Stomach (tissue), 9 donors: ENCODE results near the gene LEMD3. TPM values are rescaled to one million over a fixed set of nuclear protein-coding genes. Genes with fewer than 3 reads are reported as not detected.
A peak's percentile ranks its signal among the peaks of the same experiment; 100 is the strongest.
"Not testable (repeated sequence)": the region's sequence is repeated elsewhere in the genome, so short reads cannot be mapped to it uniquely, and the experiment has no call there.

ENCODE experiments used
- DNase-seq, 2 donors: peaks; one replicate each; pipeline versions ENCODE4 v3.0.0 to v3.0.0-alpha.2; 2013 to 2019
- H3K27ac ChIP-seq, 5 donors: fragments of 200-600 bp in 4 of 5; sonication (generic) in 4 of 5; one replicate each; pipeline ENCODE4 v1.5.1; 2013 to 2019; ENCODE audit warnings: mild to moderate bottlenecking in 1 of 5, moderate library complexity in 1 of 5
- H3K27me3 ChIP-seq, 3 donors: fragments of 200-600 bp; sonication (generic); one replicate each; pipeline ENCODE4 v1.5.1; 2017 to 2019; ENCODE audit warnings: mixed run types in 1 of 3
- H3K36me3 ChIP-seq, 4 donors: fragments of 200-600 bp; sonication (generic); 1 replicate in 3 of 4; 2 replicates in 1 of 4; pipeline ENCODE4 v1.5.1; 2016 to 2019
- H3K4me1 ChIP-seq, 4 donors: fragments of 200-600 bp; sonication (generic); one replicate each; pipeline ENCODE4 v1.5.1; 2016 to 2019
- H3K4me3 ChIP-seq, 4 donors: fragments of 200-600 bp; sonication (generic) in 3 of 4; one replicate each; pipeline ENCODE4 v1.5.1; 2016 to 2019; ENCODE audit warnings: mild to moderate bottlenecking in 1 of 4
- H3K9me3 ChIP-seq, 4 donors: fragments of 200-600 bp; sonication (generic); one replicate each; pipeline ENCODE4 v1.5.1; 2016 to 2019
- EP300 ChIP-seq: sonication (generic); formaldehyde crosslinking; IDR thresholded peaks from one replicate; pipeline ENCODE4 v1.6.1; 2017; ENCODE audit warnings: antibody characterized with exemption
- POLR2A ChIP-seq, 4 donors: fragments of 450-650 bp; IDR thresholded peaks; one replicate each; pipeline ENCODE4 v1.6.1; 2016; ENCODE audit warnings: antibody characterized with exemption in 4 of 4, control low read depth in 2 of 4, mild to moderate bottlenecking in 1 of 4, moderate library complexity in 1 of 4
- POLR2AphosphoS5 ChIP-seq, 3 donors: sonication (generic); formaldehyde crosslinking; IDR thresholded peaks; one replicate each; pipeline ENCODE4 v1.6.1; 2016; ENCODE audit warnings: antibody characterized with exemption in 3 of 3
- WGBS, 5 donors: extraction: QIAGEN DNeasy Blood & Tissue Kit in 3 of 5; methylation state at CpG; one replicate each; pipeline versions ENCODE4 v1.1.5 to v1.1.7; 2013 to 2018; 5-methylcytosine and 5-hydroxymethylcytosine counted together
- intact Hi-C: fragments of 100-400 bp; cut with DNase I; formaldehyde crosslinking; loops from one replicate; pipeline ENCODE4 v1.15.1; 2023; ENCODE audit warnings: low total_unique reads
- polyA plus RNA-seq, 3 donors: library from polyadenylated mRNA; stranded (reverse); fragments of 200-250 nt; gene quantifications; one replicate each; pipeline ENCODE4 v1.2.3, GENCODE V29; 2013
- total RNA-seq, 5 donors: library from RNA; depleted of rRNA; stranded (reverse); fragments of >200 nt; gene quantifications; one replicate each; pipeline versions ENCODE4 v1.1.0 to v1.2.3, GENCODE V29; 2014 to 2016
- TF ChIP-seq, protein P1 (sequence below), 7 experiments: fragments of 450-650 bp in 4 of 7; fragments of 200-600 bp in 3 of 7; sonication (generic) in 3 of 7; IDR thresholded peaks; one replicate each; pipeline ENCODE4 v1.5.1; 2016 to 2019; ENCODE audit warnings: antibody characterized with exemption in 7 of 7, control low read depth in 2 of 7, mild to moderate bottlenecking in 1 of 7
- donor health status: healthy with polysubstance abuse.
- donor health status: Bipolar disorder and iron deficiency.
- donor health status: healthy.

The LEMD3 gene
- total and polyA plus RNA-seq, 8 donors = 2.7 to 230 (median 18.9) TPM

DNA sequence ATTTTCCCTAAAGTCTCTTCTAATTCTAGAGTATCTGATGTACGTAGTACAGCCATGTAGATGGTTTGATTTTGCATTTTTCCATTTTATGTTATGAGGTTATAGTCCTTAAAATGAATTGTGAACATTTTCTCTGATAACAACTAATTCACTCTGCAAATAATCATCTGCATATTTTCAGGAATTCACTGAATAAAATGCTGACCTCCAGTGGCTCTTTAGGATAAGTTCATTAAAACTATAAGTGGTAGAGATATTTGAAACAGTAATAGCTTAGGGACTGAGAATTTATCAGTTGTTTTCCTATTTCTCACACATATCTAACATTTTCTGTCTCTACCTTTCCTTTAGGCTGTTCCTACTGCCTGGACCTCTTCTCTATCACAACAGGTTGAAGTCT lies 113.5 kb downstream of the LEMD3 start:
- H3K27ac ChIP-seq = no peak overlapping the region
- peaks cover 0 to 17% (median 11%) of the 10 kb centered on the region in 3 donors for H3K27me3 ChIP-seq
- no peaks in the 10 kb centered on the region for H3K9me3 ChIP-seq
- intact Hi-C loops = no loop called here
- WGBS, 5 donors = 83 to 94% (median 88%) methylated on average over 1 of the region's 1 CpG
- no peak for DNase-seq
- H3K4me3 ChIP-seq = no peak overlapping the region
- no peak for TF ChIP-seq EP300
- no peak for TF ChIP-seq POLR2A (IDR thresholded peaks at IDR 0.05)
- TF ChIP-seq POLR2AphosphoS5 (IDR thresholded peaks at IDR 0.05) = no peak
- TF ChIP-seq, protein P1, sequence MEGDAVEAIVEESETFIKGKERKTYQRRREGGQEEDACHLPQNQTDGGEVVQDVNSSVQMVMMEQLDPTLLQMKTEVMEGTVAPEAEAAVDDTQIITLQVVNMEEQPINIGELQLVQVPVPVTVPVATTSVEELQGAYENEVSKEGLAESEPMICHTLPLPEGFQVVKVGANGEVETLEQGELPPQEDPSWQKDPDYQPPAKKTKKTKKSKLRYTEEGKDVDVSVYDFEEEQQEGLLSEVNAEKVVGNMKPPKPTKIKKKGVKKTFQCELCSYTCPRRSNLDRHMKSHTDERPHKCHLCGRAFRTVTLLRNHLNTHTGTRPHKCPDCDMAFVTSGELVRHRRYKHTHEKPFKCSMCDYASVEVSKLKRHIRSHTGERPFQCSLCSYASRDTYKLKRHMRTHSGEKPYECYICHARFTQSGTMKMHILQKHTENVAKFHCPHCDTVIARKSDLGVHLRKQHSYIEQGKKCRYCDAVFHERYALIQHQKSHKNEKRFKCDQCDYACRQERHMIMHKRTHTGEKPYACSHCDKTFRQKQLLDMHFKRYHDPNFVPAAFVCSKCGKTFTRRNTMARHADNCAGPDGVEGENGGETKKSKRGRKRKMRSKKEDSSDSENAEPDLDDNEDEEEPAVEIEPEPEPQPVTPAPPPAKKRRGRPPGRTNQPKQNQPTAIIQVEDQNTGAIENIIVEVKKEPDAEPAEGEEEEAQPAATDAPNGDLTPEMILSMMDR (IDR thresholded peaks at IDR 0.05) = no peak
- peaks cover 6 to 49% (median 34%) of the 10 kb centered on the region in 4 donors for H3K4me1 ChIP-seq
- H3K36me3 ChIP-seq = no peaks in the 10 kb centered on the region

DNA sequence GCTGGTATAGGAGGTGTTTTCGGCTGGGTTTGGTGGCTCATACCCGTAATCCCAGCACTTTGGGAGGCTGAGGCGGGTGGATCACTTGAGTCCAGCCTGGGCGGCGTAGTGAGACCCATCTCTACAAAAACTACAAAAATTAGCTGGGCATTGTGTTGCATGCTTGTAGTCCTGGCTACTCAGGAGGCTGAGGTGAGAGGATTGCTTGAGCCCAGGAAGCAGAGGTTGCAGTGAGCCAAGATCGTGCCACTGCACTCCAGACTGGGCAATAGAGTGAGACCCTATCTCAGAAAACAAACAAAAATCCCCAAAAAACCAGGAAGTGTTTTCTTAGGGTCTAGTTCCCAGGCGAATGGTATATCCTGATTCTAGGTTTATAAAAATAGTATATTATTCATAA lies 116.1 kb downstream of the LEMD3 start:
- H3K9me3 ChIP-seq, H3K4me3 ChIP-seq, H3K27ac ChIP-seq, H3K36me3 ChIP-seq, H3K27me3 ChIP-seq, DNase-seq, intact Hi-C loops: not testable (repeated sequence)
- peaks cover 0 to 41% (median 19%) of the 10 kb centered on the region in 4 donors for H3K4me1 ChIP-seq
- 90 to 97% (median 96%) methylated on average over 7 of the region's 7 CpGs for WGBS, 5 donors

DNA sequence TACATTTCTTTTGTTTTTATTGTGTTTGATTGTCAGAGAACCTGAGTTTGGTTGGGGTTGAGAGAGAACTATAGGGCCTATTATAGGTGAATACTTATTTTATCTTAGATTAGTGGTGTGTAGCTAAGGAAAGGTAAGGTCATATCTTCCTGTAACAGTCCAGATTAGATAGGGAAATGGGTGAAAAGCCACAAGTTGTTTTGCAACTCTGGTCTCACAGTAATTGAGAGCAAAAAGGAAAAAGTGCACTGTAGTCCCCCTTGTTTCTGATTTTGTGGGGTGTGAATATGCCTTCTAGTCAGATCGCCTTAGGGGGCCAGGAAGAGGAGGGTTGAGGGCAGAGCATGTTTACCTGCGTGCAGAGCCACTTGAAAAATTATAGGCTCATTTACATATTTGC lies 118.0 kb downstream of the LEMD3 start:
- no peaks in the 10 kb centered on the region for H3K9me3 ChIP-seq
- intact Hi-C loops = no loop called here
- H3K4me1 ChIP-seq = peaks cover 0 to 30% (median 12%) of the 10 kb centered on the region in 4 donors
- no peak overlapping the region for H3K4me3 ChIP-seq
- no peak overlapping the region for H3K27ac ChIP-seq
- TF ChIP-seq POLR2AphosphoS5 (IDR thresholded peaks at IDR 0.05) (peak in 1 of 3 donors; percentile 26), POLR2A (IDR thresholded peaks at IDR 0.05) (no peak)
- peak in 1 of 2 donors; percentile 32 for DNase-seq
- 26 to 55% (median 34%) methylated on average over 2 of the region's 2 CpGs for WGBS, 5 donors
- H3K36me3 ChIP-seq = no peaks in the 10 kb centered on the region
- no peaks in the 10 kb centered on the region for H3K27me3 ChIP-seq

DNA sequence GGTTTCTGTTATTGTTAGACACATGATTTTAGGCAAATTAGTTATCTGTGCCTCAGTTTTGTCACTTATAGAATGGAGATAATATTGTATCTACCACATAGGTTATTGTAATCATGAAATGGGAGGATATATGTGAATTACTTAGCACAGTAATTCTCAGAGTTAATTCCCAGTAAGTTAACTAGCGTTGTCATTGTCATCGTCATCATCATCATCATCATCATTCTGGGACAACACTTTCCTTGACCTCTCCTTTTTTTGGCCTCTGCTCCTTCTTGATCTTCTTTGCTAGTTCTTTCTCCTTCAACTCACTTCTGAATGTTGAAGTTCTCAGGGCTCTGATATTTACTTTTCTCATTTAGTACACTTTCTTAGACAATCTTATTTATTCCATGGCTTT lies 122.9 kb downstream of the LEMD3 start:
- TF ChIP-seq, protein P1 (IDR thresholded peaks at IDR 0.05) = no peak
- no peak for TF ChIP-seq POLR2A (IDR thresholded peaks at IDR 0.05)
- no peak for TF ChIP-seq POLR2AphosphoS5 (IDR thresholded peaks at IDR 0.05)
- TF ChIP-seq EP300 = no peak
- WGBS, 5 donors = 93 to 99% (median 97%) methylated on average over 2 of the region's 2 CpGs
- Histone ChIP-seq H3K4me3 (no peak overlapping the region), H3K27ac (no peak overlapping the region), H3K4me1 (peaks cover 0 to 32% (median 15%) of the 10 kb centered on the region in 4 donors), H3K36me3 (no peaks in the 10 kb centered on the region), H3K9me3 (no peaks in the 10 kb centered on the region), H3K27me3 (no peaks in the 10 kb centered on the region)
- no peak for DNase-seq
- intact Hi-C loops = no loop called here

DNA sequence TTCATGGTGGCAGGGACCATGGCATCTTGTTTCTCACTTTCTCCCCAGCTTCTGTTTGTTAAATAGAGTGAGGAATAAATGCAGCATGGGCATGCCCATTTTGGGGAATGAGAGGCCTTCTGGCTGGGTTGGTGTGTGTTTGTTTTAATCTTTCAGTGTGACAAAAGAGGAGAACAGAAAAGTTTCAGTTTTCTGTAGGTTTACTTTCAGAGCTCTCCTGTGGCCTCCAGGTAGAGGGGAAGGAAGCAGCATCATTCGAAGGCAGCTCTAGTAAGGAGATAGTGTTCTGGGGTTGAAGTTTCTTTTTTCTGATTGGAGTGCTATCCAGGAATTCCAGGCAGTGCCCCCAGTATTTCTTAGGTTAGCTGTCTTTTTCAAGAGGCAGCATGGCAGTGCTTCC lies 124.4 kb downstream of the LEMD3 start:
- DNase-seq = no peak

More for the DNA sequence above, 124.4 kb downstream of the LEMD3 start:
- Histone ChIP-seq H3K4me3 (no peak overlapping the region), H3K27ac (no peak overlapping the region), H3K36me3 (no peaks in the 10 kb centered on the region), H3K4me1 (peaks cover 0 to 19% (median 9%) of the 10 kb centered on the region in 4 donors), H3K27me3 (no peaks in the 10 kb centered on the region), H3K9me3 (no peaks in the 10 kb centered on the region)
- intact Hi-C loops = no loop called here
- WGBS, 5 donors = 70 to 90% (median 78%) methylated on average over 1 of the region's 1 CpG
- TF ChIP-seq POLR2A (IDR thresholded peaks at IDR 0.05) = no peak
- TF ChIP-seq, protein P1 (IDR thresholded peaks at IDR 0.05) = no peak
- TF ChIP-seq EP300 = no peak
- TF ChIP-seq POLR2AphosphoS5 (IDR thresholded peaks at IDR 0.05) = no peak
